ENCODE results near the gene ADGRG1. TPM values are rescaled to one million over a fixed set of nuclear protein-coding genes. Genes with fewer than 3 reads are reported as not detected.

The ADGRG1 gene
- polyA plus RNA-seq, 1 experiment: 1.1 TPM

- no peak for DNase-seq (ENCODE audit: low read depth)
- ChIA-PET CTCF (interaction anchor here (0.5 to 1.1 kb wide), 3 partner anchors 12 to 493 kb away, joined by 3 read pairs; no protein-coding TSS in a partner anchor), POLR2A (no interaction called here)
- TF ChIP-seq CTCF (IDR thresholded peaks at IDR 0.05; ENCODE audit: insufficient read depth, low read depth, low read length): no peak
- no peak overlapping the region for H3K4me3 ChIP-seq (ENCODE audit: low read depth, low read length)
- H3K27me3 ChIP-seq (ENCODE audit: control insufficient read depth, insufficient read depth, low read length): peaks cover 7% of the 10 kb centered on the region
- no peaks in the 10 kb centered on the region for H3K36me3 ChIP-seq (ENCODE audit: control insufficient read depth, insufficient read depth, low read length)
Observed at GRCh38 chr16:57683636-57684545, 55.5 kb downstream of the ADGRG1 start.

- CTCF ChIA-PET: interaction anchor here (0.6 kb wide), 1 partner anchor 52 kb away, joined by 3 read pairs; no protein-coding TSS in a partner anchor
- no peak for TF ChIP-seq CTCF (IDR thresholded peaks at IDR 0.05; ENCODE audit: insufficient read depth, low read depth, low read length)
- Histone ChIP-seq H3K36me3 (ENCODE audit: control insufficient read depth, insufficient read depth, low read length) (no peaks in the 10 kb centered on the region), H3K27me3 (ENCODE audit: control insufficient read depth, insufficient read depth, low read length) (peaks cover 4% of the 10 kb centered on the region), H3K4me3 (ENCODE audit: low read depth, low read length) (no peak overlapping the region)
- POLR2A ChIA-PET: no interaction called here
- no peak for DNase-seq (ENCODE audit: low read depth)
Observed at GRCh38 chr16:57684626-57685358, 56.4 kb downstream of the ADGRG1 start.

- DNase-seq (ENCODE audit: low read depth): no peak
- CTCF ChIA-PET: no interaction called here
- POLR2A ChIA-PET: no interaction called here
- H3K4me3 ChIP-seq (ENCODE audit: low read depth, low read length): no peak overlapping the region
- peaks cover 6% of the 10 kb centered on the region for H3K27me3 ChIP-seq (ENCODE audit: control insufficient read depth, insufficient read depth, low read length)
- TF ChIP-seq CTCF (IDR thresholded peaks at IDR 0.05; ENCODE audit: insufficient read depth, low read depth, low read length): no peak
- no peaks in the 10 kb centered on the region for H3K36me3 ChIP-seq (ENCODE audit: control insufficient read depth, insufficient read depth, low read length)
Observed at GRCh38 chr16:57685633-57686032, 57.2 kb downstream of the ADGRG1 start.

- CTCF ChIA-PET: no interaction called here
- Histone ChIP-seq H3K36me3 (ENCODE audit: control insufficient read depth, insufficient read depth, low read length) (no peaks in the 10 kb centered on the region), H3K4me3 (ENCODE audit: low read depth, low read length) (no peak overlapping the region), H3K27me3 (ENCODE audit: control insufficient read depth, insufficient read depth, low read length) (peaks cover 6% of the 10 kb centered on the region)
- no peak for TF ChIP-seq CTCF (IDR thresholded peaks at IDR 0.05; ENCODE audit: insufficient read depth, low read depth, low read length)
- POLR2A ChIA-PET: no interaction called here
- no peak for DNase-seq (ENCODE audit: low read depth)
Observed at GRCh38 chr16:57686577-57686976, 58.1 kb downstream of the ADGRG1 start.

- Histone ChIP-seq H3K4me3 (ENCODE audit: low read depth, low read length) (no peak overlapping the region), H3K36me3 (ENCODE audit: control insufficient read depth, insufficient read depth, low read length) (no peaks in the 10 kb centered on the region), H3K27me3 (ENCODE audit: control insufficient read depth, insufficient read depth, low read length) (peaks cover 6% of the 10 kb centered on the region)
- ChIA-PET CTCF (no interaction called here), POLR2A (no interaction called here)
- no peak for TF ChIP-seq CTCF (IDR thresholded peaks at IDR 0.05; ENCODE audit: insufficient read depth, low read depth, low read length)
- DNase-seq (ENCODE audit: low read depth): no peak
Observed at GRCh38 chr16:57687363-57687929, 59.0 kb downstream of the ADGRG1 start.

Data from BJ (cell line).